ENCODE measurements around the gene SPRING1.

Gene SPRING1

DNA sequence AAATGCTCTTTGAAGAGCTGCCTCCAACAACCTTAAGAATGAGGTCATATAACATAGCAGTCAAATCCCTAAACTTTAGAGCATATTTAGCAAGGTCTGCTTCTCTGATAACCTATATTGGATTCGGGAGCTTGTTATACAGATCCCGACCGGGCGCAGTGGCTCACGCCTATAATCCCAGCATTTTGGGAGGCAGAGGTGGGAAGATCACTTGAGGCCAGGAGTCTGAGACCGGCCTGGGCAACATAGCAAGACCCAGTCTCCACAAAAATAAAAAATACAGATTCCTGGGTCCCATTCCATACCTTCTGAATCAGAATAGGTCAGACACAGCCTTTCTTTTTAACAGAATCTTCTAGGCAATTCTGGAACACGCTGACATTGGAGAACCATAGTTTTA lies 46.7 kb downstream of the SPRING1 start:
- H3K4me1 Mint-ChIP-seq (ENCODE audit: low read depth), result peaks cover 11% of the 10 kb centered on the region
- peaks cover 42% of the 10 kb centered on the region for H3K27me3 Mint-ChIP-seq
- no peak overlapping the region for H3K27ac Mint-ChIP-seq
- H3K4me3 Mint-ChIP-seq, result no peak overlapping the region
- no peaks in the 10 kb centered on the region for H3K9me3 Mint-ChIP-seq
- no peaks in the 10 kb centered on the region for H3K36me3 Mint-ChIP-seq (ENCODE audit: low read depth)

DNA sequence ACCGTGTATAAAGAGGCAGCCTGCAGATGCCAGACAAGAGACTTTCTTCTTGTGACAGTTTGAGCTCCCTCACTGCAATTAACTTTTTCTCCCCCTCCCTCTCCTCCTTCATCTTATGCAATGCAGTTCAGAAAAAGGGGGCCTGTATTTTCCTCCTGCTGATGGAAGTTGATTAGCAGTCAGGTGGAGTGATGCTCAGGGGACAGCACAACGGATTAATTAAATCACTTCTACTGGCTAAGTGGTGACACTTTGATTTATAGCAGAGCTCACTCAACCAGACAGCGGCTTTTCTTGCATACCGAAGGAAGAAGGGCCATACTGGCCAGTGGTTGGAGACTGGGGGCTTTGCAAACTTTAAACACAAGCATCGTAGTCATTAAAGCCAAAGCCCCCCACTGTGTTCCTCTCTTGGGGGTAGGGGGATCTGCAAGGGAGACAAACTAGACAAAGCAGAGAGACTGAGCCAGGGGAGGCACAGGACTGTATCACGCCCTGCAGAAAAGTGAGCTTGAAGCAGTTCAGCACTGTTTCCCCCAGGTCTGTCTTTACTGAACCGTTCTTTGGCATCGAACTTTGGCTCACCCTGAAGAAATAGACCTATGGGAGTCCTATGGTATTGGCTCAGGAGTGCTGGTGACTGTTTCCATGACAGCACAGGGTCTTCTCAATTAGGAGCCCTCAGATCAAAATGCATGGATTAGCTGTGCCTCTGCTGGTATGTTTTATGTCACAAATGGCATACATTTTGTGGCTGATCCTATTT lies 47.7 kb downstream of the SPRING1 start:
- H3K4me1 Mint-ChIP-seq (ENCODE audit: low read depth), result peaks cover 10% of the 10 kb centered on the region
- H3K9me3 Mint-ChIP-seq, result no peaks in the 10 kb centered on the region
- H3K27me3 Mint-ChIP-seq, result peaks cover 35% of the 10 kb centered on the region
- H3K27ac Mint-ChIP-seq, result no peak overlapping the region
- no peaks in the 10 kb centered on the region for H3K36me3 Mint-ChIP-seq (ENCODE audit: low read depth)
- no peak overlapping the region for H3K4me3 Mint-ChIP-seq

DNA sequence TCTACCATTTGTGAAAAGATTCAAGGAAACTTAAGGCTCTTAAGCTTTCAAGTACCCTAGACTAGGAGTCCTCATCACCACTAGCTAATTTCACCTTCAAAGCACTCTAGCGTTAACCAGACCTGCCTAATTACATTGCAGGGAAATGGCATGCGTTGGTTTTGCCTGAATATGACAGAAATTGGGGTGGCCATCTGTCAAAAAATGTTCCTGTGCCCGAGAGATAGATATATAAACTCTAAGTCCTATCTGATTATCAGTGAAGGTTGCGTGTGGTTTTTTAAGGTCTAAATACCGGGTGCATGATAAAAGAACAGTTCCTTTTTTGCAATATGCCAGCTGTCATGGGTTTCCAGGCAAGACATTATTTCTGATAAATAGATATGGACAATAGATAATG lies 48.3 kb downstream of the SPRING1 start:
- Mint-ChIP-seq H3K4me1 (ENCODE audit: low read depth) (peaks cover 4% of the 10 kb centered on the region), H3K36me3 (ENCODE audit: low read depth) (no peaks in the 10 kb centered on the region), H3K27me3 (peaks cover 29% of the 10 kb centered on the region), H3K27ac (no peak overlapping the region), H3K4me3 (no peak overlapping the region), H3K9me3 (no peaks in the 10 kb centered on the region)
